WTC11 (cell line): ENCODE results near the gene PNMA6E. TPM values are rescaled to one million over a fixed set of nuclear protein-coding genes. Genes with fewer than 3 reads are reported as not detected.

Experiments
- ATAC-seq: fragments of 200-7000 bp; cut with Tn5 transposase; 2 replicates; pipeline ENCODE4 v1.10.0; 2021; ENCODE audit warnings: mild to moderate bottlenecking, moderate library complexity
- CTCF ChIA-PET: fragments of 300-600 bp; sonication (Branson Sonifier 250); formaldehyde crosslinking; loops from one replicate; lab custom pipeline; 2021; ENCODE audit warnings: antibody characterized with exemption; lab: Charles Lee
- POLR2A ChIA-PET: fragments of 350-600 bp; sonication (Branson Sonifier 250); formaldehyde crosslinking; loops from one replicate; lab custom pipeline; 2021; ENCODE audit warnings: antibody characterized with exemption; lab: Charles Lee
- DNase-seq: peaks from one replicate; pipeline ENCODE4 v3.0.0; 2021; ENCODE audit warnings: low spot score
- H3K27ac Mint-ChIP-seq: 2 replicates; pipeline ENCODE4 v1.8.0; 2021; ENCODE audit warnings: mixed read lengths
- H3K27me3 Mint-ChIP-seq: 2 replicates; pipeline ENCODE4 v1.8.0; 2021; ENCODE audit warnings: low read depth, mild to moderate bottlenecking, moderate library complexity, mixed read lengths
- H3K36me3 Mint-ChIP-seq: 2 replicates; pipeline ENCODE4 v1.8.0; 2021; ENCODE audit warnings: mixed read lengths
- H3K4me1 Mint-ChIP-seq: 2 replicates; pipeline ENCODE4 v1.8.0; 2022; ENCODE audit warnings: mixed read lengths
- H3K4me3 Mint-ChIP-seq: 2 replicates; pipeline ENCODE4 v1.8.0; 2021; ENCODE audit warnings: mild to moderate bottlenecking, moderate library complexity, mixed read lengths
- H3K9me3 Mint-ChIP-seq: 2 replicates; pipeline ENCODE4 v1.8.0; 2021; ENCODE audit warnings: mixed read lengths
- AFF4 ChIP-seq: sonication (generic); formaldehyde crosslinking; IDR thresholded peaks from 2 replicates; pipeline ENCODE4 v1.8.1; 2023; ENCODE audit warnings: mild to moderate bottlenecking, missing genetic modification reagents, borderline replicate concordance
- ARID4B ChIP-seq: sonication (generic); formaldehyde crosslinking; IDR thresholded peaks from 2 replicates; pipeline ENCODE4 v1.8.0; 2023; ENCODE audit warnings: missing genetic modification reagents, mild to moderate bottlenecking, borderline replicate concordance
- ATF3 ChIP-seq: sonication (generic); formaldehyde crosslinking; conservative IDR thresholded peaks from 2 replicates; pipeline ENCODE4 v1.8.1; 2022; ENCODE audit warnings: mild to moderate bottlenecking, missing genetic modification reagents
- ATF6 ChIP-seq: sonication (generic); formaldehyde crosslinking; IDR thresholded peaks from 2 replicates; pipeline ENCODE4 v1.8.1; 2023; ENCODE audit warnings: mild to moderate bottlenecking, missing genetic modification reagents
- CDX4 ChIP-seq: fragments of 250-450 bp; sonication (Bioruptor Pico); IDR thresholded peaks from 2 replicates; pipeline ENCODE4 v1.9.0; 2021; ENCODE audit warnings: moderate library complexity, mild to moderate bottlenecking, inconsistent platforms, borderline replicate concordance
- ERG ChIP-seq: fragments of 250-450 bp; sonication (Bioruptor Pico); IDR thresholded peaks from 2 replicates; pipeline ENCODE4 v1.8.0; 2021; ENCODE audit warnings: mild to moderate bottlenecking
- FOXJ3 ChIP-seq: sonication (generic); formaldehyde crosslinking; IDR thresholded peaks from 2 replicates; pipeline ENCODE4 v1.9.0; 2021; ENCODE audit warnings: missing genetic modification reagents, mild to moderate bottlenecking, borderline replicate concordance
- FOXP4 ChIP-seq: sonication (generic); formaldehyde crosslinking; IDR thresholded peaks from 2 replicates; pipeline ENCODE4 v1.8.0; 2022; ENCODE audit warnings: mild to moderate bottlenecking, missing genetic modification reagents
- GABPB1 ChIP-seq: sonication (generic); formaldehyde crosslinking; IDR thresholded peaks from 2 replicates; pipeline ENCODE4 v1.8.1; 2023; ENCODE audit warnings: mild to moderate bottlenecking, missing genetic modification reagents
- GTF2I ChIP-seq: fragments of 250-450 bp; sonication (Bioruptor Pico); conservative IDR thresholded peaks from 2 replicates; pipeline ENCODE4 v1.4.0; 2021; ENCODE audit warnings: mild to moderate bottlenecking
- HMGA2 ChIP-seq: fragments of 250-450 bp; sonication (Bioruptor Pico); IDR thresholded peaks from 2 replicates; pipeline ENCODE4 v1.4.0; 2021; ENCODE audit warnings: mild to moderate bottlenecking, moderate library complexity
- IRF2 ChIP-seq: sonication (generic); formaldehyde crosslinking; IDR thresholded peaks from 2 replicates; pipeline ENCODE4 v1.8.0; 2022; ENCODE audit warnings: low read depth, missing genetic modification reagents, borderline replicate concordance
- TEAD1 ChIP-seq: sonication (generic); formaldehyde crosslinking; IDR thresholded peaks from 2 replicates; pipeline ENCODE4 v1.8.0; 2022; ENCODE audit warnings: mild to moderate bottlenecking, missing genetic modification reagents
- TEAD4 ChIP-seq: sonication (generic); formaldehyde crosslinking; IDR thresholded peaks from 2 replicates; pipeline ENCODE4 v1.8.0; 2022; ENCODE audit warnings: mild to moderate bottlenecking, missing genetic modification reagents
- ZBTB21 ChIP-seq: sonication (generic); formaldehyde crosslinking; IDR thresholded peaks from 2 replicates; pipeline ENCODE4 v1.8.1; 2023; ENCODE audit warnings: mild to moderate bottlenecking, missing genetic modification reagents, borderline replicate concordance
- ZNF425 ChIP-seq: fragments of 250-450 bp; sonication (Bioruptor Pico); conservative IDR thresholded peaks from 2 replicates; pipeline ENCODE4 v1.9.0; 2021; ENCODE audit warnings: mild to moderate bottlenecking
- ZNF671 ChIP-seq: fragments of 250-450 bp; sonication (Bioruptor Pico); IDR thresholded peaks from 2 replicates; pipeline ENCODE4 v1.8.0; 2021; ENCODE audit warnings: mild to moderate bottlenecking
- total RNA-seq: library from RNA; stranded (reverse); gene quantifications from 3 replicates; pipeline ENCODE4 v1.2.3, GENCODE V29; 2021

Gene PNMA6E
- total RNA-seq, 1 experiment from 2014 or later, result not detected

GRCh38 chrX:153379508-153379907 is 21.6 kb downstream of the PNMA6E start:
- no peaks in the 10 kb centered on the region for H3K4me1 Mint-ChIP-seq
- H3K27ac Mint-ChIP-seq, result no peak overlapping the region
- H3K4me3 Mint-ChIP-seq, result no peak overlapping the region
- H3K27me3 Mint-ChIP-seq, result no peaks in the 10 kb centered on the region
- no peaks in the 10 kb centered on the region for H3K36me3 Mint-ChIP-seq
- TF ChIP-seq TEAD4 (CRISPR knock-in tag) (no peak), GTF2I (CRISPR knock-in tag) (no peak), ATF6 (CRISPR knock-in tag) (no peak), ZNF671 (CRISPR knock-in tag) (no peak), ZNF425 (CRISPR knock-in tag) (no peak), ATF3 (CRISPR knock-in tag) (no peak), AFF4 (no peak), HMGA2 (CRISPR knock-in tag) (no peak), TEAD1 (CRISPR knock-in tag) (no peak), ARID4B (no peak)
- DNase-seq (no peak), ATAC-seq (no peak)
- peaks cover 11% of the 10 kb centered on the region for H3K9me3 Mint-ChIP-seq
- ChIA-PET CTCF (no interaction called here), POLR2A (no interaction called here)

- H3K36me3 Mint-ChIP-seq, result no peaks in the 10 kb centered on the region
- CTCF ChIA-PET, result no interaction called here
- no peaks in the 10 kb centered on the region for H3K27me3 Mint-ChIP-seq
- H3K4me3 Mint-ChIP-seq, result no peak overlapping the region
- ATAC-seq, result no peak
- H3K4me1 Mint-ChIP-seq, result no peaks in the 10 kb centered on the region
- POLR2A ChIA-PET, result no interaction called here
- TF ChIP-seq ERG (CRISPR knock-in tag) (no peak), FOXP4 (CRISPR knock-in tag) (no peak), GABPB1 (CRISPR knock-in tag) (no peak), ZBTB21 (CRISPR knock-in tag) (no peak), CDX4 (CRISPR knock-in tag) (no peak), GTF2I (CRISPR knock-in tag) (no peak), FOXJ3 (no peak), IRF2 (CRISPR knock-in tag) (no peak)
- H3K9me3 Mint-ChIP-seq, result peaks cover 11% of the 10 kb centered on the region
- no peak for DNase-seq
- no peak overlapping the region for H3K27ac Mint-ChIP-seq
These were observed 22.5 kb downstream of the PNMA6E start for GRCh38 chrX:153378607-153379006.
